ENCODE measurements around the gene TIAM2. TPM values are rescaled to one million over a fixed set of nuclear protein-coding genes. Genes with fewer than 3 reads are reported as not detected.
A peak's percentile ranks its signal among the peaks of the same experiment; 100 is the strongest.

The TIAM2 gene
- total and polyA plus RNA-seq, 2 donors (not counting 3 experiments of a cell fraction or from before 2014, with no cell fraction given), result 9.6 to 18.5 TPM

DNA sequence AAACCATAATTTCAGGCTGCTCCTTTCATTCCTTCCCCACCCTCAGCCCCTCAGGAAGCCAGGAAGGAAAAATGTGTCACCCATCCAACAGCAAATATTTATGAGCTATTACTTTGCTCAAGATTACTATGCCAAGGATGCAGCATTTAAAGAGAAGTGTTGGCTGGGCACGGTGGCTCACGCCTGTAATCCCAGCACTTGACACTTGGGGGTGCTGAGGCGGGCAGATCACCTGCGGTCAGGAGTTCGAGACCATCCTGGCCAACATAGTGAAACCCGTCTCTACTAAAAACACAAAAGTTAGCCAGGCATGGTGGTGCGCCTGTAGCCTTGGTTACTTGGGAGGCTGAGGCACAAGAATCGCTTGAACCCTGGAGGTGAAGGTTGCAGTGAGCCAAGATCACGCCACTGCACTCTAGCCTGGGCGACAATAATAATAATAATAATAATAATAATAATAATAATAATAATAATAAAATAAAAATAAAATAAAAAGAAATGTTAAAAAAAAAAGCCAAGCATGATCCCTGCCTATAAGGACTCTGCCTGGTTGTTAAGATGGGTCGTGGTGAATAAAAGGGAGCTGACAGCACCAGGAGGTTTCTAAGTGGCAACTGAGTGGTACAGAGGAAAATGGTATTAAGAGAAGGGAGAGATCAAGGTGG is 20.5 kb upstream of the TIAM2 start:
- ChIA-PET CTCF (interaction anchor here (0.7 to 1.0 kb wide), 9 partner anchors 17 to 200 kb away, joined by 3 to 5 read pairs (median 4); no protein-coding TSS in a partner anchor), POLR2A (interaction anchor here (0.6 kb wide), 1 partner anchor 83 kb away, joined by 8 read pairs; no protein-coding TSS in a partner anchor)
- Histone ChIP-seq H3K4me1 (ENCODE audit: control insufficient read depth, extremely low read depth, insufficient read depth, low read length) (no peaks in the 10 kb centered on the region), H3K9me3 (replicated peaks; ENCODE audit: control insufficient read depth, insufficient read depth, low read length) (no peaks in the 10 kb centered on the region), H3K4me2 (ENCODE audit: insufficient read depth, low read length) (no peak overlapping the region), H3K27ac (ENCODE audit: insufficient read depth, low read depth, low read length) (no peak overlapping the region), H3K36me3 (ENCODE audit: control insufficient read depth in 2 of 2, extremely low read depth in 1 of 2, insufficient read depth in 2 of 2, low read length in 2 of 2) (no peaks in the 10 kb centered on the region), H4K20me1 (replicated peaks; ENCODE audit: control insufficient read depth, extremely low read depth, insufficient read depth, low read length) (no peaks in the 10 kb centered on the region), H2AFZ (ENCODE audit: low read depth, low read length) (no peak overlapping the region), H3K9me1 (replicated peaks; ENCODE audit: control insufficient read depth, extremely low read depth, insufficient read depth, low read length) (no peaks in the 10 kb centered on the region), H3K4me3 (replicated peaks in 1 of 3; ENCODE audit: insufficient read depth in 1 of 3, low read depth in 1 of 3, low read length in 3 of 3) (no peak overlapping the region), H3K79me2 (ENCODE audit: control insufficient read depth, insufficient read depth, low read length) (no peaks in the 10 kb centered on the region), H3K27me3 (ENCODE audit: control insufficient read depth in 2 of 2, insufficient read depth in 2 of 2, low read length in 2 of 2) (no peaks in the 10 kb centered on the region), H3K9ac (replicated peaks; ENCODE audit: extremely low read depth, insufficient read depth, low read length) (no peak overlapping the region)
- FAIRE-seq (peak; percentile 73), DNase-seq (ENCODE audit: low read depth, low spot score) (peak; percentile 24)
- no TSS peak for BruUV-seq (replicated peaks)
- TF ChIP-seq POLR2AphosphoS5 (IDR thresholded peaks at IDR 0.05; ENCODE audit: insufficient read depth, low read depth, low read length) (no peak), GATA2 (IDR thresholded peaks at IDR 0.05; ENCODE audit: insufficient read depth, insufficient read length, low read depth, low read length) (no peak), FOS (IDR thresholded peaks at IDR 0.05; ENCODE audit: borderline replicate concordance, insufficient read depth, low read length) (peak; percentile 41)
- TF ChIP-seq, protein P1, sequence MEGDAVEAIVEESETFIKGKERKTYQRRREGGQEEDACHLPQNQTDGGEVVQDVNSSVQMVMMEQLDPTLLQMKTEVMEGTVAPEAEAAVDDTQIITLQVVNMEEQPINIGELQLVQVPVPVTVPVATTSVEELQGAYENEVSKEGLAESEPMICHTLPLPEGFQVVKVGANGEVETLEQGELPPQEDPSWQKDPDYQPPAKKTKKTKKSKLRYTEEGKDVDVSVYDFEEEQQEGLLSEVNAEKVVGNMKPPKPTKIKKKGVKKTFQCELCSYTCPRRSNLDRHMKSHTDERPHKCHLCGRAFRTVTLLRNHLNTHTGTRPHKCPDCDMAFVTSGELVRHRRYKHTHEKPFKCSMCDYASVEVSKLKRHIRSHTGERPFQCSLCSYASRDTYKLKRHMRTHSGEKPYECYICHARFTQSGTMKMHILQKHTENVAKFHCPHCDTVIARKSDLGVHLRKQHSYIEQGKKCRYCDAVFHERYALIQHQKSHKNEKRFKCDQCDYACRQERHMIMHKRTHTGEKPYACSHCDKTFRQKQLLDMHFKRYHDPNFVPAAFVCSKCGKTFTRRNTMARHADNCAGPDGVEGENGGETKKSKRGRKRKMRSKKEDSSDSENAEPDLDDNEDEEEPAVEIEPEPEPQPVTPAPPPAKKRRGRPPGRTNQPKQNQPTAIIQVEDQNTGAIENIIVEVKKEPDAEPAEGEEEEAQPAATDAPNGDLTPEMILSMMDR (IDR thresholded peaks at IDR 0.05; ENCODE audit: extremely low read depth in 1 of 2, insufficient read depth in 1 of 2, low read depth in 1 of 2, low read length in 2 of 2), result peak; percentile 15 to 22
- intact Hi-C loops (cut with micrococcal nuclease), result no loop called here
- dilution Hi-C loops (cut with MboI; ENCODE audit: extremely low pct_ligation_motif_present, low sequenced_read_pairs), result no loop called here

DNA sequence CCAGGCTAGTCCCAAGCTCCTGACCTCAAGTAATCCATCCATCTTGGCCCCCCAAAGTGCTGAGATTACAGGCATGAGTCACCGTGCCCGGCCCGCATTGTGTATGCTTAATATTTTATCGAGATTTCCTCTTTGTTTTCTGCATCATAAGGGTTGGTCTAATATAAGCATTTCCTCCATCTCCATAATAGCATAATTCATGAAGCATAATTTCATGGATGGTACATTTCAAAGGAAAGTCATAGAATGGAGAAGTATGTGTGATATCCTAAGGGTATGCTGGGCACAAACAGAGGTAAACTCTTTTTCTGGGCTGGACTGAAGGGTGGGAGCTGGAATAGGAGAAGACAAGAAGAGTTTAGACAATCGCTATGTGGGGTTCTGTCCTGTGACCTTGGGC is 17.5 kb upstream of the TIAM2 start:
- Histone ChIP-seq H4K20me1 (replicated peaks; ENCODE audit: control insufficient read depth, extremely low read depth, insufficient read depth, low read length) (no peaks in the 10 kb centered on the region), H3K9ac (replicated peaks; ENCODE audit: extremely low read depth, insufficient read depth, low read length) (no peak overlapping the region), H3K79me2 (ENCODE audit: control insufficient read depth, insufficient read depth, low read length) (no peaks in the 10 kb centered on the region), H3K36me3 (ENCODE audit: control insufficient read depth in 2 of 2, extremely low read depth in 1 of 2, insufficient read depth in 2 of 2, low read length in 2 of 2) (no peaks in the 10 kb centered on the region), H2AFZ (ENCODE audit: low read depth, low read length) (no peak overlapping the region), H3K9me3 (replicated peaks; ENCODE audit: control insufficient read depth, insufficient read depth, low read length) (no peaks in the 10 kb centered on the region), H3K27ac (ENCODE audit: insufficient read depth, low read depth, low read length) (no peak overlapping the region), H3K4me3 (replicated peaks in 1 of 3; ENCODE audit: insufficient read depth in 1 of 3, low read depth in 1 of 3, low read length in 3 of 3) (no peak overlapping the region), H3K27me3 (ENCODE audit: control insufficient read depth in 2 of 2, insufficient read depth in 2 of 2, low read length in 2 of 2) (no peaks in the 10 kb centered on the region), H3K4me1 (ENCODE audit: control insufficient read depth, extremely low read depth, insufficient read depth, low read length) (no peaks in the 10 kb centered on the region), H3K9me1 (replicated peaks; ENCODE audit: control insufficient read depth, extremely low read depth, insufficient read depth, low read length) (no peaks in the 10 kb centered on the region), H3K4me2 (ENCODE audit: insufficient read depth, low read length) (no peak overlapping the region)
- TF ChIP-seq POLR2A (IDR thresholded peaks at IDR 0.05; ENCODE audit: low read depth, low read length) (no peak), GATA2 (IDR thresholded peaks at IDR 0.05; ENCODE audit: insufficient read depth, insufficient read length, low read depth, low read length) (no peak), EZH2 (IDR thresholded peaks at IDR 0.05; ENCODE audit: borderline replicate concordance, low read depth, low read length, severe bottlenecking) (no peak), MYC (IDR thresholded peaks at IDR 0.05; ENCODE audit: low read depth, low read length) (no peak)
- TF ChIP-seq, protein P1 (IDR thresholded peaks at IDR 0.05; ENCODE audit: extremely low read depth in 1 of 2, insufficient read depth in 1 of 2, low read depth in 1 of 2, low read length in 2 of 2), result no peak
- TF ChIP-seq, protein P2, sequence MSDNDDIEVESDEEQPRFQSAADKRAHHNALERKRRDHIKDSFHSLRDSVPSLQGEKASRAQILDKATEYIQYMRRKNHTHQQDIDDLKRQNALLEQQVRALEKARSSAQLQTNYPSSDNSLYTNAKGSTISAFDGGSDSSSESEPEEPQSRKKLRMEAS (IDR thresholded peaks at IDR 0.05; ENCODE audit: insufficient read depth, insufficient read length), result no peak
- BruUV-seq (replicated peaks), result no TSS peak
- CTCF ChIA-PET, result no interaction called here
- POLR2A ChIA-PET, result no interaction called here
- intact Hi-C loops (cut with micrococcal nuclease), result no loop called here
- no peak for DNase-seq (ENCODE audit: low read depth, low spot score)
- dilution Hi-C loops (cut with MboI; ENCODE audit: extremely low pct_ligation_motif_present, low sequenced_read_pairs), result no loop called here
- no peak for FAIRE-seq

Measured in endothelial cell of umbilical vein (primary cell).